Vagina (tissue), 2 donors: ENCODE data around the gene ENO2. TPM values are rescaled to one million over a fixed set of nuclear protein-coding genes. Genes with fewer than 3 reads are reported as not detected.

Experiments
- DNase-seq, 2 donors: peaks; one replicate each; pipeline ENCODE4 v3.0.0-alpha.2; 2017; ENCODE audit errors: extremely low spot score in 2 of 2
- H3K27ac ChIP-seq: fragments of 200-600 bp; sonication (generic); one replicate; pipeline ENCODE4 v1.5.1; 2019
- H3K27me3 ChIP-seq: fragments of 200-600 bp; sonication (generic); one replicate; pipeline ENCODE4 v1.5.1; 2019
- H3K36me3 ChIP-seq, 2 donors: fragments of 200-600 bp; sonication (generic); one replicate each; pipeline ENCODE4 v1.5.1; 2017 to 2019
- H3K4me1 ChIP-seq: fragments of 200-600 bp; sonication (generic); one replicate; pipeline ENCODE4 v1.5.1; 2019
- H3K4me3 ChIP-seq, 2 donors: fragments of 200-600 bp; sonication (generic); 1 replicate in 1 of 2; 2 replicates in 1 of 2; pipeline ENCODE4 v1.5.1; 2016 to 2019
- H3K9me3 ChIP-seq: fragments of 200-600 bp; sonication (generic); one replicate; pipeline ENCODE4 v1.5.1; 2019
- POLR2A ChIP-seq, 2 donors: fragments of 450-650 bp; IDR thresholded peaks; one replicate each; pipeline ENCODE4 v1.6.1; 2017; ENCODE audit warnings: antibody characterized with exemption in 2 of 2, mild to moderate bottlenecking in 2 of 2, moderate library complexity in 2 of 2
- POLR2AphosphoS5 ChIP-seq, 2 donors: sonication (generic); formaldehyde crosslinking; IDR thresholded peaks; one replicate each; pipeline ENCODE4 v1.9.0; 2017; ENCODE audit warnings: antibody characterized with exemption in 2 of 2, mild to moderate bottlenecking in 2 of 2, low read depth in 1 of 2; ENCODE audit not compliant: insufficient read depth in 1 of 2
- intact Hi-C: fragments of 100-400 bp; cut with DNase I; formaldehyde crosslinking; loops from one replicate; pipeline ENCODE4 v1.15.1; 2023
- total RNA-seq: library from RNA; depleted of rRNA; stranded (reverse); fragments of >200 nt; gene quantifications from one replicate; pipeline ENCODE4 v1.2.3, GENCODE V29; 2016
- TF ChIP-seq, protein P1 (sequence below), 3 experiments: fragments of 450-650 bp in 2 of 3; fragments of 200-600 bp in 1 of 3; sonication (generic) in 1 of 3; IDR thresholded peaks; one replicate each; pipeline ENCODE4 v1.5.1; 2017 to 2019; ENCODE audit warnings: antibody characterized with exemption in 3 of 3, mild to moderate bottlenecking in 2 of 3, moderate library complexity in 2 of 3

ENO2 gene
- total RNA-seq, 1 donor from 2014 or later: 20.1 TPM

DNA sequence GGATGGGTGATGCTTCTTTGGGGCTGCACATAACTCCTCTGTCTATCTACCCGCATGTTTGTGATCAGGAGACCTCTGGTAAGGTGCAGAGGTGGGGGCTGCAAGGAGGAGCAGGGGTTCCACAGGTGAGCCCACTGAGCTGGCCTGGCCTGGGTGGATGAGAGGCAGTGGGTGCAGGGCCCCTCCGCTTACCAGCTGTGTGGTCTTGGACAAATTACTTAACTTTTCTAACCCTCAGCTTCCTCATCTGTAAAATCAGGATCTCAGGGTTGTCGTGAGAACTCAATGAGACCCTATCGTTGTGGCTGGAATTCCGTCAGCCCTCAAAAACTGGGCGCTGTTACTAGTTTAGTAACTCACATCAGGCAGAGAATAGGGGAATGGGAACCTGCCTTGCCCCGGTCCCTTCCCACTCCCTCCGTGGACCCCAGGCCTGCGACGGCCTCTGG lies 44.3 kb downstream of the ENO2 start:
- DNase-seq: no peak
- H3K27me3 ChIP-seq: no peaks in the 10 kb centered on the region
- H3K9me3 ChIP-seq: no peaks in the 10 kb centered on the region
- TF ChIP-seq, protein P1, sequence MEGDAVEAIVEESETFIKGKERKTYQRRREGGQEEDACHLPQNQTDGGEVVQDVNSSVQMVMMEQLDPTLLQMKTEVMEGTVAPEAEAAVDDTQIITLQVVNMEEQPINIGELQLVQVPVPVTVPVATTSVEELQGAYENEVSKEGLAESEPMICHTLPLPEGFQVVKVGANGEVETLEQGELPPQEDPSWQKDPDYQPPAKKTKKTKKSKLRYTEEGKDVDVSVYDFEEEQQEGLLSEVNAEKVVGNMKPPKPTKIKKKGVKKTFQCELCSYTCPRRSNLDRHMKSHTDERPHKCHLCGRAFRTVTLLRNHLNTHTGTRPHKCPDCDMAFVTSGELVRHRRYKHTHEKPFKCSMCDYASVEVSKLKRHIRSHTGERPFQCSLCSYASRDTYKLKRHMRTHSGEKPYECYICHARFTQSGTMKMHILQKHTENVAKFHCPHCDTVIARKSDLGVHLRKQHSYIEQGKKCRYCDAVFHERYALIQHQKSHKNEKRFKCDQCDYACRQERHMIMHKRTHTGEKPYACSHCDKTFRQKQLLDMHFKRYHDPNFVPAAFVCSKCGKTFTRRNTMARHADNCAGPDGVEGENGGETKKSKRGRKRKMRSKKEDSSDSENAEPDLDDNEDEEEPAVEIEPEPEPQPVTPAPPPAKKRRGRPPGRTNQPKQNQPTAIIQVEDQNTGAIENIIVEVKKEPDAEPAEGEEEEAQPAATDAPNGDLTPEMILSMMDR (IDR thresholded peaks at IDR 0.05): no peak
- TF ChIP-seq POLR2AphosphoS5 (IDR thresholded peaks at IDR 0.05; ENCODE audit: insufficient read depth in 1 of 2, low read depth in 1 of 2): no peak
- TF ChIP-seq POLR2A (IDR thresholded peaks at IDR 0.05): no peak
- intact Hi-C loops: no loop called here
- peaks cover 31% of the 10 kb centered on the region for H3K4me1 ChIP-seq
- peak overlapping the region; percentile 46 for H3K27ac ChIP-seq
- no peak overlapping the region for H3K4me3 ChIP-seq
- no peaks in the 10 kb centered on the region for H3K36me3 ChIP-seq

DNA sequence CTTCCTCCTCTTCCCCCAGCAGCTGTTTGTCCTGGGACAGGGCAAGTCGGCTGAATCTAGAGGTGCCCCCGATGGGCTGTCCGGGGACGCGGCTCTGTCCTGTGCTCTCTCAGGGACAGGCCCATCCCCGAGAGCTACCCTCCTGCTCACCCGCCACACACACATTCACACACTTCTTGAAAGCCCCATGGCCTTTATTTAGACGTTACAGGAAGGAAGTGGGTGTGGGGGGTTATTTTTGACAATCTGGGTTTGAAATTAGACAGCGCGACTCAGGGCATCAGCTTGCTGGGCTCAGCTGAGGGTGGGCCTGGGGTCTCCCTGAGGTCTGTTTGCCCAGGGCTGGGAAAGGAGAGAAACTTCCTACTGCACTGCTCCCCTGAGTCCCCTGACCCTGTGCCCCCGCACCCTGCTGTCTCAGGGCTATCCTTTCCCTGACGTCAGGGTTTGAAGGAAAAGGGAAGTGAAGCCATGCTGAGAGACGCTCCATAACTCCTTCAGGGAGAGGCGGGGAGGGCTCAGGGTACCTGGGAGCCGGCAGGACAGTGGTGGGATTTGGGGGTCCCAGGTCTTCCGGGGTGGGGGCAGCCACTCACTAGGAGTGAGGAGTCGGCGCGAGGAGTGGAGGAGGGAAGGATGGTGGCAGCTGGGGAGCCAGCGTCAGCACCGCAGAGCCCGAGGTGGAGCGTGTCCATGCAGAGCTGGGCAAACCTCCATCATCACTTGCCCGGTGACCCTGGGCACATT lies 44.9 kb downstream of the ENO2 start:
- intact Hi-C loops: no loop called here
- no peak for DNase-seq
- Histone ChIP-seq H3K9me3 (no peaks in the 10 kb centered on the region), H3K36me3 (no peaks in the 10 kb centered on the region), H3K27me3 (no peaks in the 10 kb centered on the region), H3K4me3 (no peak overlapping the region), H3K27ac (peak overlapping the region; percentile 46), H3K4me1 (peaks cover 27% of the 10 kb centered on the region)
- TF ChIP-seq POLR2A (IDR thresholded peaks at IDR 0.05) (no peak), POLR2AphosphoS5 (IDR thresholded peaks at IDR 0.05; ENCODE audit: insufficient read depth in 1 of 2, low read depth in 1 of 2) (no peak)
- TF ChIP-seq, protein P1 (IDR thresholded peaks at IDR 0.05): no peak

DNA sequence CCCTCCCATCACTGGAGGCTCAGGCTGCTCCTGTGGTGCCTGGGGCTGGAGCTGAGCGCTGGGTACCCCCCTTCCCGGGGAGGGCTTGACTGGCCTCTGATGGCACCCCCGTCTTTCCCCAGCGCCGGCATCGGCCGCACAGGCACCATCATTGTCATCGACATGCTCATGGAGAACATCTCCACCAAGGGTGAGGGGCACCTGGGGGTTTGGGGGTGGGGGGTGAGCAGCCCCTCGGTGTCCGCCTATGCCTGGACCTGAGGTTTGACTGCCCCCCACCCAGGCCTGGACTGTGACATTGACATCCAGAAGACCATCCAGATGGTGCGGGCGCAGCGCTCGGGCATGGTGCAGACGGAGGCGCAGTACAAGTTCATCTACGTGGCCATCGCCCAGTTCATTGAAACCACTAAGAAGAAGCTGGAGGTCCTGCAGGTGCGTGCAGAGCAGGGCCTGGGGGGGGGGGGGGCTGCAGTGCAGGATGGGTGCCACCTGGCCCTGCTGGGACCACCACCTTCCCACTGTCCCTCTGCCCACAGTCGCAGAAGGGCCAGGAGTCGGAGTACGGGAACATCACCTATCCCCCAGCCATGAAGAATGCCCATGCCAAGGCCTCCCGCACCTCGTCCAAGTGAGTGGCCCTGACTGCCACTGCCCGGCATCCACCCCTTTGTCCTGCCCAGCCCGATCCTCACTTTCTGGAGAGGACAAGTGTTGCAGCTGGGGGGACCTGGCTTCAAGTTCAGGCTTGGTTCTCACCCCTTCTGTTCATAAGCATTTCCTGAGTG lies 45.6 kb downstream of the ENO2 start:
- intact Hi-C loops: no loop called here
- TF ChIP-seq POLR2AphosphoS5 (IDR thresholded peaks at IDR 0.05; ENCODE audit: insufficient read depth in 1 of 2, low read depth in 1 of 2) (no peak), POLR2A (IDR thresholded peaks at IDR 0.05) (no peak)
- TF ChIP-seq, protein P1 (IDR thresholded peaks at IDR 0.05): no peak

DNA sequence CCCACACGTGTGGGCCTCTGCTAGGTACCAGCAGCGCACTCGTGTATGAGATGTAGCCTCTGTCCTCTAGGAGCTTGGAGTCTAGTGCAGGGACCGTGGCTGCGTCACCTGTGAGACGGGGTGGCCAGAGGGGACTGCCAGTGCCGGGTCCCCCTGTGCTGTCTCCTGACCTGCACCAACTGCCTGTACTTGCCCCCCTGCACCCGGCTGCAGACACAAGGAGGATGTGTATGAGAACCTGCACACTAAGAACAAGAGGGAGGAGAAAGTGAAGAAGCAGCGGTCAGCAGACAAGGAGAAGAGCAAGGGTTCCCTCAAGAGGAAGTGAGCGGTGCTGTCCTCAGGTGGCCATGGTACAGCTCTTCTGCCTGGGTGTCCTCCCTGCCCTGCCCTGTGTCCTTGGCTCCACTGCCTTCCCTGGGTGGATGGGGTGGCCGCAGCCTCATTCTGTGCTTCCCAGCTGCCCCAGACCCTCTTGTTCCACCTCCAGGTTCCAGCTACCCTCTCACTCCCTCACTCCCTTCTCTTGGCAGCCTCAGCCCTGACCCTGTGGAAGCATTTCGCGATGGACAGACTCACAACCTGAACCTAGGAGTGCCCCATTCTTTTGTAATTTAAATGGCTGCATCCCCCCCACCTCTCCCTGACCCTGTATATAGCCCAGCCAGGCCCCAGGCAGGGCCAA lies 46.4 kb downstream of the ENO2 start:
- Histone ChIP-seq H3K9me3 (no peaks in the 10 kb centered on the region), H3K4me3 (peak overlapping the region; percentile 35 to 52), H3K27me3 (no peaks in the 10 kb centered on the region), H3K4me1 (peaks cover 29% of the 10 kb centered on the region), H3K36me3 (peaks cover 0 to 6% of the 10 kb centered on the region in 2 donors), H3K27ac (peak overlapping the region; percentile 87)
- DNase-seq: no peak
- TF ChIP-seq POLR2A (IDR thresholded peaks at IDR 0.05) (no peak), POLR2AphosphoS5 (IDR thresholded peaks at IDR 0.05; ENCODE audit: insufficient read depth in 1 of 2, low read depth in 1 of 2) (no peak)
- TF ChIP-seq, protein P1 (IDR thresholded peaks at IDR 0.05): no peak
- intact Hi-C loops: no loop called here

More for the DNA sequence above, 45.6 kb downstream of the ENO2 start:
- Histone ChIP-seq H3K36me3 (no peaks in the 10 kb centered on the region), H3K4me3 (no peak overlapping the region), H3K27me3 (no peaks in the 10 kb centered on the region), H3K9me3 (no peaks in the 10 kb centered on the region), H3K27ac (peak overlapping the region; percentile 1), H3K4me1 (peaks cover 28% of the 10 kb centered on the region)
- DNase-seq: no peak
